Measurements from ENCODE around the gene APC. TPM values are rescaled to one million over a fixed set of nuclear protein-coding genes. Genes with fewer than 3 reads are reported as not detected.

APC gene
- total and polyA plus RNA-seq, 10 of the 15 experiments (the other 5 are each of a cell fraction or from before 2014, with no cell fraction given), result 3.2 to 23.3 (median 13.8) TPM

GRCh38 chr5:112787261-112787660 is 49.6 kb downstream of the APC start:
- no peak overlapping the region for H2AFZ ChIP-seq (ENCODE audit: control insufficient read depth, low read depth, low read length)
- no peak for DNase-seq (ENCODE audit: low read depth, low spot score)
- ChIA-PET CTCF (interaction anchor here (0.8 to 1.3 kb wide), 3 partner anchors 30 to 236 kb away, joined by 3 to 4 read pairs (median 4); no protein-coding TSS in a partner anchor), POLR2A (interaction anchor here (0.6 kb wide), 1 partner anchor 244 kb away, joined by 3 read pairs; no protein-coding TSS in a partner anchor), SMC1A (ENCODE audit: uncharacterized antibody, unreplicated experiment) (interaction anchor here (1.3 kb wide), 2 partner anchors 9 to 16 kb away, joined by 3 to 4 read pairs; no protein-coding TSS in a partner anchor), RAD21 (ENCODE audit: unreplicated experiment) (interaction anchor here (0.6 kb wide), 1 partner anchor 265 kb away, joined by 3 read pairs; no protein-coding TSS in a partner anchor)
- H3K9ac ChIP-seq (ENCODE audit: control insufficient read depth, insufficient read depth, low read length), result no peak overlapping the region
- 91% methylated on average over 1 of the region's 1 CpG for WGBS (ENCODE audit: insufficient coverage, insufficient replicate concordance, low lambda C conversion rate, missing lambda C conversion rate)
- no peaks in the 10 kb centered on the region for H3K79me2 ChIP-seq (ENCODE audit: control insufficient read depth, insufficient read depth, low read length)
- intact Hi-C loops (cut with micrococcal nuclease; ENCODE audit: unreplicated experiment), result no loop called here
- in situ Hi-C loops (cut with MboI), result no loop called here
- ATAC-seq, result no peak
- no peak overlapping the region for H3K4me2 ChIP-seq (ENCODE audit: control insufficient read depth, insufficient read depth)
- no peaks in the 10 kb centered on the region for H3K27me3 ChIP-seq (replicated peaks in 1 of 2; ENCODE audit: control insufficient read depth in 2 of 2, insufficient read depth in 2 of 2, low read length in 1 of 2)
- H3K36me3 ChIP-seq (ENCODE audit: control insufficient read depth in 2 of 2, insufficient read depth in 2 of 2, low read length in 1 of 2), result peaks cover 0 to 2% of the 10 kb centered on the region in 2 experiments; a peak in 1 of 4 replicates
- H3K4me3 ChIP-seq, result no peak overlapping the region
- H3K27ac ChIP-seq (ENCODE audit: control insufficient read depth, insufficient read depth), result no peak overlapping the region
- H3K9me3 ChIP-seq (replicated peaks; ENCODE audit: control insufficient read depth, insufficient read depth, low read length), result no peaks in the 10 kb centered on the region
- H3K4me1 ChIP-seq (ENCODE audit: control insufficient read depth, insufficient read depth, low read length), result no peaks in the 10 kb centered on the region
- no peak for TF ChIP-seq CHD4 (IDR thresholded peaks at IDR 0.05)
- TF ChIP-seq POLR2AphosphoS2 (IDR thresholded peaks at IDR 0.05; ENCODE audit: low read depth, low read length), result no peak
- TF ChIP-seq REST (IDR thresholded peaks at IDR 0.05; ENCODE audit: low read depth, low read length), result no peak
- no peak for TF ChIP-seq ZNF687 (IDR thresholded peaks at IDR 0.05)
- TF ChIP-seq ZNF384 (IDR thresholded peaks at IDR 0.05; ENCODE audit: borderline replicate concordance, low read depth, low read length), result no peak
- no peak for TF ChIP-seq POLR2A (IDR thresholded peaks at IDR 0.05; ENCODE audit: low read depth, low read length)
- no peak for TF ChIP-seq CREM (IDR thresholded peaks at IDR 0.05; ENCODE audit: low read depth)
- TF ChIP-seq HDAC2 (IDR thresholded peaks at IDR 0.05), result no peak
- no TSS peak for BruUV-seq (replicated peaks)
- H4K20me1 ChIP-seq (ENCODE audit: control insufficient read depth, insufficient read depth), result no peaks in the 10 kb centered on the region
- no peak for FAIRE-seq

Data from GM12878 (cell line).